ENCODE data around the gene CCT5.

DNA sequence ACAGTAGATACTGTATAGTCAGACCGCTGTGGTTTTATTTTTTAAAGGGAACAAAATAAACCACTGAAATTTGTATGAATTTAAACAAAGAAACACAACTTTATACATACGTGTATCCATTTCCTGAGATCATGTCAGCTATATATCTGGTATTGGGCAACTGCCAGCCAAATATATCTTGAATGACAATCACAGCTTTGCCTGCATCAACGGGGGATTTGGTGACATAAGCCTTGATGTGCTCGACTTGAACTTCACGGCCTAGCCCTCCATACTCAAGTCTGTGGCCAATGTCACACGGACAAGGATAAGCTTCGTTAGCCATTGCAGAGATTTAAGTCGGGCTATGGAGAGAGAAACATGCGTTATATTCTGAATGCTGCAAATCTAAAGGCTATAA lies 40.4 kb downstream of the CCT5 start:
- TF ChIP-seq, protein P1, sequence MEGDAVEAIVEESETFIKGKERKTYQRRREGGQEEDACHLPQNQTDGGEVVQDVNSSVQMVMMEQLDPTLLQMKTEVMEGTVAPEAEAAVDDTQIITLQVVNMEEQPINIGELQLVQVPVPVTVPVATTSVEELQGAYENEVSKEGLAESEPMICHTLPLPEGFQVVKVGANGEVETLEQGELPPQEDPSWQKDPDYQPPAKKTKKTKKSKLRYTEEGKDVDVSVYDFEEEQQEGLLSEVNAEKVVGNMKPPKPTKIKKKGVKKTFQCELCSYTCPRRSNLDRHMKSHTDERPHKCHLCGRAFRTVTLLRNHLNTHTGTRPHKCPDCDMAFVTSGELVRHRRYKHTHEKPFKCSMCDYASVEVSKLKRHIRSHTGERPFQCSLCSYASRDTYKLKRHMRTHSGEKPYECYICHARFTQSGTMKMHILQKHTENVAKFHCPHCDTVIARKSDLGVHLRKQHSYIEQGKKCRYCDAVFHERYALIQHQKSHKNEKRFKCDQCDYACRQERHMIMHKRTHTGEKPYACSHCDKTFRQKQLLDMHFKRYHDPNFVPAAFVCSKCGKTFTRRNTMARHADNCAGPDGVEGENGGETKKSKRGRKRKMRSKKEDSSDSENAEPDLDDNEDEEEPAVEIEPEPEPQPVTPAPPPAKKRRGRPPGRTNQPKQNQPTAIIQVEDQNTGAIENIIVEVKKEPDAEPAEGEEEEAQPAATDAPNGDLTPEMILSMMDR (optimal IDR thresholded peaks at IDR 0.05 in 1 of 3, IDR thresholded peaks at IDR 0.05 in 1 of 3, conservative IDR thresholded peaks at IDR 0.05 in 1 of 3; ENCODE audit: extremely low read depth in 1 of 3, insufficient read depth in 2 of 3, low read length in 3 of 3), result no peak
- TF ChIP-seq EZH2 (IDR thresholded peaks at IDR 0.05; ENCODE audit: low read length), result no peak

Measured in keratinocyte (primary cell).